ENCODE measurements around the gene SEC61A1. TPM values are rescaled to one million over a fixed set of nuclear protein-coding genes. Genes with fewer than 3 reads are reported as not detected.

Gene SEC61A1
- total RNA-seq, 3 donors from 2014 or later (not counting 1 experiment from before 2014, with no cell fraction given), result 143 to 172 (median 148) TPM

GRCh38 chr3:128077665-128078064, 25.4 kb downstream of the SEC61A1 start:
- intact Hi-C loops (cut with micrococcal nuclease), result loop anchor here (5.0 kb wide), 1 partner anchor 530 kb away; no protein-coding TSS in a partner anchor
- Histone ChIP-seq H3K27me3 (ENCODE audit: control insufficient read depth, insufficient read depth, low read length) (peaks cover 4% of the 10 kb centered on the region), H3K36me3 (ENCODE audit: control insufficient read depth, insufficient read depth, low read length) (peaks cover 18% of the 10 kb centered on the region), H3K4me1 (ENCODE audit: control insufficient read depth, insufficient read depth, low read length) (peaks cover 24% of the 10 kb centered on the region), H3K9me3 (ENCODE audit: control insufficient read depth, insufficient read depth, low read length) (no peaks in the 10 kb centered on the region), H3K4me3 (ENCODE audit: low read length) (no peak overlapping the region), H3K27ac (ENCODE audit: low read length) (no peak overlapping the region)
- H3K27me3 Mint-ChIP-seq (ENCODE audit: low read depth in 2 of 2), result no peaks in the 10 kb centered on the region
- ATAC-seq (no peak), DNase-seq (no peak)
- no peak for TF ChIP-seq CTCF (IDR thresholded peaks at IDR 0.05)
- H3K36me3 Mint-ChIP-seq, result no peaks in the 10 kb centered on the region
- peaks cover 0 to 13% of the 10 kb centered on the region in 2 donors for H3K4me1 Mint-ChIP-seq
- H3K4me3 Mint-ChIP-seq, result peak overlapping the region; percentile 55
- 70% methylated on average over 1 of the region's 1 CpG for WGBS (ENCODE audit: insufficient coverage)
- no peaks in the 10 kb centered on the region for H3K9me3 Mint-ChIP-seq
- H3K27ac Mint-ChIP-seq, result peak overlapping the region in 1 of 2 donors; percentile 31

GRCh38 chr3:128078322-128078721, 26.1 kb downstream of the SEC61A1 start:
- intact Hi-C loops (cut with micrococcal nuclease), result loop anchor here (5.0 kb wide), 1 partner anchor 529 kb away; no protein-coding TSS in a partner anchor

GRCh38 chr3:128078875-128079274, 26.6 kb downstream of the SEC61A1 start:
- no peaks in the 10 kb centered on the region for H3K9me3 ChIP-seq (ENCODE audit: control insufficient read depth, insufficient read depth, low read length)
- H3K36me3 Mint-ChIP-seq, result no peaks in the 10 kb centered on the region
- peaks cover 14% of the 10 kb centered on the region for H3K36me3 ChIP-seq (ENCODE audit: control insufficient read depth, insufficient read depth, low read length)
- no peak overlapping the region for H3K4me3 ChIP-seq (ENCODE audit: low read length)
- no peak overlapping the region for H3K27ac Mint-ChIP-seq
- intact Hi-C loops (cut with micrococcal nuclease), result loop anchor here (5.0 kb wide), 1 partner anchor 528 kb away; no protein-coding TSS in a partner anchor
- WGBS (ENCODE audit: insufficient coverage), result 96% methylated on average over 8 of the region's 8 CpGs
- H3K4me3 Mint-ChIP-seq, result no peak overlapping the region
- no peaks in the 10 kb centered on the region for H3K9me3 Mint-ChIP-seq
- no peaks in the 10 kb centered on the region for H3K27me3 Mint-ChIP-seq (ENCODE audit: low read depth in 2 of 2)
- ATAC-seq, result no peak
- H3K4me1 ChIP-seq (ENCODE audit: control insufficient read depth, insufficient read depth, low read length), result peaks cover 24% of the 10 kb centered on the region
- peaks cover 4% of the 10 kb centered on the region for H3K27me3 ChIP-seq (ENCODE audit: control insufficient read depth, insufficient read depth, low read length)
- TF ChIP-seq CTCF (IDR thresholded peaks at IDR 0.05), result no peak
- DNase-seq, result no peak
- H3K27ac ChIP-seq (ENCODE audit: low read length), result no peak overlapping the region
- peaks cover 0 to 13% of the 10 kb centered on the region in 2 donors for H3K4me1 Mint-ChIP-seq

More at GRCh38 chr3:128078322-128078721, 26.1 kb downstream of the SEC61A1 start:
- DNase-seq (no peak), ATAC-seq (no peak)
- no peaks in the 10 kb centered on the region for H3K9me3 Mint-ChIP-seq
- 100% methylated on average over 5 of the region's 5 CpGs for WGBS (ENCODE audit: insufficient coverage)
- no peaks in the 10 kb centered on the region for H3K36me3 Mint-ChIP-seq
- no peak overlapping the region for H3K4me3 ChIP-seq (ENCODE audit: low read length)
- H3K36me3 ChIP-seq (ENCODE audit: control insufficient read depth, insufficient read depth, low read length), result peaks cover 18% of the 10 kb centered on the region
- no peak for TF ChIP-seq CTCF (IDR thresholded peaks at IDR 0.05)
- no peak overlapping the region for H3K27ac Mint-ChIP-seq
- H3K4me3 Mint-ChIP-seq, result no peak overlapping the region
- no peak overlapping the region for H3K27ac ChIP-seq (ENCODE audit: low read length)
- no peaks in the 10 kb centered on the region for H3K9me3 ChIP-seq (ENCODE audit: control insufficient read depth, insufficient read depth, low read length)
- peaks cover 0 to 13% of the 10 kb centered on the region in 2 donors for H3K4me1 Mint-ChIP-seq
- peaks cover 24% of the 10 kb centered on the region for H3K4me1 ChIP-seq (ENCODE audit: control insufficient read depth, insufficient read depth, low read length)
- peaks cover 4% of the 10 kb centered on the region for H3K27me3 ChIP-seq (ENCODE audit: control insufficient read depth, insufficient read depth, low read length)
- H3K27me3 Mint-ChIP-seq (ENCODE audit: low read depth in 2 of 2), result no peaks in the 10 kb centered on the region

GRCh38 chr3:128079823-128080222, 27.6 kb downstream of the SEC61A1 start:
- H3K36me3 ChIP-seq (ENCODE audit: control insufficient read depth, insufficient read depth, low read length), result peaks cover 21% of the 10 kb centered on the region
- H3K4me3 ChIP-seq (ENCODE audit: low read length), result no peak overlapping the region
- intact Hi-C loops (cut with micrococcal nuclease), result loop anchor here (5.0 kb wide), 1 partner anchor 527 kb away; no protein-coding TSS in a partner anchor
- Mint-ChIP-seq H3K36me3 (no peaks in the 10 kb centered on the region), H3K4me1 (peaks cover 0 to 13% of the 10 kb centered on the region in 2 donors), H3K27me3 (ENCODE audit: low read depth in 2 of 2) (no peaks in the 10 kb centered on the region), H3K4me3 (no peak overlapping the region), H3K9me3 (no peaks in the 10 kb centered on the region), H3K27ac (no peak overlapping the region)
- ATAC-seq (no peak), DNase-seq (no peak)
- H3K9me3 ChIP-seq (ENCODE audit: control insufficient read depth, insufficient read depth, low read length), result no peaks in the 10 kb centered on the region
- H3K27ac ChIP-seq (ENCODE audit: low read length), result no peak overlapping the region
- WGBS (ENCODE audit: insufficient coverage), result 95% methylated on average over 9 of the region's 9 CpGs
- no peak for TF ChIP-seq CTCF (IDR thresholded peaks at IDR 0.05)
- peaks cover 24% of the 10 kb centered on the region for H3K4me1 ChIP-seq (ENCODE audit: control insufficient read depth, insufficient read depth, low read length)
- peaks cover 4% of the 10 kb centered on the region for H3K27me3 ChIP-seq (ENCODE audit: control insufficient read depth, insufficient read depth, low read length)
